Vagina (tissue), 2 donors: ENCODE results near the gene ABTB2. TPM values are rescaled to one million over a fixed set of nuclear protein-coding genes. Genes with fewer than 3 reads are reported as not detected.
A peak's percentile ranks its signal among the peaks of the same experiment; 100 is the strongest.

Experiments used
- DNase-seq, 2 donors: peaks; one replicate each; pipeline ENCODE4 v3.0.0-alpha.2; 2017; ENCODE audit errors: extremely low spot score in 2 of 2
- H3K27ac ChIP-seq: fragments of 200-600 bp; sonication (generic); one replicate; pipeline ENCODE4 v1.5.1; 2019
- H3K27me3 ChIP-seq: fragments of 200-600 bp; sonication (generic); one replicate; pipeline ENCODE4 v1.5.1; 2019
- H3K36me3 ChIP-seq, 2 donors: fragments of 200-600 bp; sonication (generic); one replicate each; pipeline ENCODE4 v1.5.1; 2017 to 2019
- H3K4me1 ChIP-seq: fragments of 200-600 bp; sonication (generic); one replicate; pipeline ENCODE4 v1.5.1; 2019
- H3K4me3 ChIP-seq, 2 donors: fragments of 200-600 bp; sonication (generic); 1 replicate in 1 of 2; 2 replicates in 1 of 2; pipeline ENCODE4 v1.5.1; 2016 to 2019
- H3K9me3 ChIP-seq: fragments of 200-600 bp; sonication (generic); one replicate; pipeline ENCODE4 v1.5.1; 2019
- POLR2A ChIP-seq, 2 donors: fragments of 450-650 bp; IDR thresholded peaks; one replicate each; pipeline ENCODE4 v1.6.1; 2017; ENCODE audit warnings: antibody characterized with exemption in 2 of 2, mild to moderate bottlenecking in 2 of 2, moderate library complexity in 2 of 2
- POLR2AphosphoS5 ChIP-seq, 2 donors: sonication (generic); formaldehyde crosslinking; IDR thresholded peaks; one replicate each; pipeline ENCODE4 v1.9.0; 2017; ENCODE audit warnings: antibody characterized with exemption in 2 of 2, mild to moderate bottlenecking in 2 of 2, low read depth in 1 of 2; ENCODE audit not compliant: insufficient read depth in 1 of 2
- intact Hi-C: fragments of 100-400 bp; cut with DNase I; formaldehyde crosslinking; loops from one replicate; pipeline ENCODE4 v1.15.1; 2023
- total RNA-seq: library from RNA; depleted of rRNA; stranded (reverse); fragments of >200 nt; gene quantifications from one replicate; pipeline ENCODE4 v1.2.3, GENCODE V29; 2016
- TF ChIP-seq, protein P1 (sequence below), 3 experiments: fragments of 450-650 bp in 2 of 3; fragments of 200-600 bp in 1 of 3; sonication (generic) in 1 of 3; IDR thresholded peaks; one replicate each; pipeline ENCODE4 v1.5.1; 2017 to 2019; ENCODE audit warnings: antibody characterized with exemption in 3 of 3, mild to moderate bottlenecking in 2 of 3, moderate library complexity in 2 of 3

Gene ABTB2
- total RNA-seq, 1 donor from 2014 or later = 10.8 TPM

DNA sequence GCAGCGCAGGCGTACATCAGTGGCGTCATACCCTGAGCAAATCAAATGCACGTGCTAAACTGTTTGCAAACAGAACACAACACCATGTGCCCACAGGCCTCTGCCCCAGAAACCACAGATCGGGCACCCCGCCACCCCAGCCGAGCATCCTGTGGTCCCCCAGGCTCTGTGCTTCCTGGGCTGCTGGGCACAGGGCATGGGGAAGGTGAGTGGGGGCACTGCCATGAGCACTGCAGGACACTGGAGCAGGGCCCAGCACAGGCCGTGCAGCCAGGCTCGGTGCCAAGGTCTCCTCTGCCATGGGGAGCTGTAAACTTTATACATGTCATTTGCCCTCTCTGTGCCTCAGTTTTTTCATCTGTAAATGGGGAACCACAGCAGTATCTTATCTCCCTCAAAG is 189.8 kb downstream of the ABTB2 start:
- H3K27me3 ChIP-seq = no peaks in the 10 kb centered on the region
- H3K4me1 ChIP-seq = peaks cover 22% of the 10 kb centered on the region
- H3K4me3 ChIP-seq = no peak overlapping the region
- TF ChIP-seq POLR2AphosphoS5 (IDR thresholded peaks at IDR 0.05; ENCODE audit: insufficient read depth in 1 of 2, low read depth in 1 of 2) = no peak
- TF ChIP-seq, protein P1, sequence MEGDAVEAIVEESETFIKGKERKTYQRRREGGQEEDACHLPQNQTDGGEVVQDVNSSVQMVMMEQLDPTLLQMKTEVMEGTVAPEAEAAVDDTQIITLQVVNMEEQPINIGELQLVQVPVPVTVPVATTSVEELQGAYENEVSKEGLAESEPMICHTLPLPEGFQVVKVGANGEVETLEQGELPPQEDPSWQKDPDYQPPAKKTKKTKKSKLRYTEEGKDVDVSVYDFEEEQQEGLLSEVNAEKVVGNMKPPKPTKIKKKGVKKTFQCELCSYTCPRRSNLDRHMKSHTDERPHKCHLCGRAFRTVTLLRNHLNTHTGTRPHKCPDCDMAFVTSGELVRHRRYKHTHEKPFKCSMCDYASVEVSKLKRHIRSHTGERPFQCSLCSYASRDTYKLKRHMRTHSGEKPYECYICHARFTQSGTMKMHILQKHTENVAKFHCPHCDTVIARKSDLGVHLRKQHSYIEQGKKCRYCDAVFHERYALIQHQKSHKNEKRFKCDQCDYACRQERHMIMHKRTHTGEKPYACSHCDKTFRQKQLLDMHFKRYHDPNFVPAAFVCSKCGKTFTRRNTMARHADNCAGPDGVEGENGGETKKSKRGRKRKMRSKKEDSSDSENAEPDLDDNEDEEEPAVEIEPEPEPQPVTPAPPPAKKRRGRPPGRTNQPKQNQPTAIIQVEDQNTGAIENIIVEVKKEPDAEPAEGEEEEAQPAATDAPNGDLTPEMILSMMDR (IDR thresholded peaks at IDR 0.05) = no peak
- no peak for TF ChIP-seq POLR2A (IDR thresholded peaks at IDR 0.05)
- no peak for DNase-seq
- no peaks in the 10 kb centered on the region for H3K36me3 ChIP-seq
- intact Hi-C loops = no loop called here
- H3K9me3 ChIP-seq = no peaks in the 10 kb centered on the region
- H3K27ac ChIP-seq = peak overlapping the region; percentile 10

DNA sequence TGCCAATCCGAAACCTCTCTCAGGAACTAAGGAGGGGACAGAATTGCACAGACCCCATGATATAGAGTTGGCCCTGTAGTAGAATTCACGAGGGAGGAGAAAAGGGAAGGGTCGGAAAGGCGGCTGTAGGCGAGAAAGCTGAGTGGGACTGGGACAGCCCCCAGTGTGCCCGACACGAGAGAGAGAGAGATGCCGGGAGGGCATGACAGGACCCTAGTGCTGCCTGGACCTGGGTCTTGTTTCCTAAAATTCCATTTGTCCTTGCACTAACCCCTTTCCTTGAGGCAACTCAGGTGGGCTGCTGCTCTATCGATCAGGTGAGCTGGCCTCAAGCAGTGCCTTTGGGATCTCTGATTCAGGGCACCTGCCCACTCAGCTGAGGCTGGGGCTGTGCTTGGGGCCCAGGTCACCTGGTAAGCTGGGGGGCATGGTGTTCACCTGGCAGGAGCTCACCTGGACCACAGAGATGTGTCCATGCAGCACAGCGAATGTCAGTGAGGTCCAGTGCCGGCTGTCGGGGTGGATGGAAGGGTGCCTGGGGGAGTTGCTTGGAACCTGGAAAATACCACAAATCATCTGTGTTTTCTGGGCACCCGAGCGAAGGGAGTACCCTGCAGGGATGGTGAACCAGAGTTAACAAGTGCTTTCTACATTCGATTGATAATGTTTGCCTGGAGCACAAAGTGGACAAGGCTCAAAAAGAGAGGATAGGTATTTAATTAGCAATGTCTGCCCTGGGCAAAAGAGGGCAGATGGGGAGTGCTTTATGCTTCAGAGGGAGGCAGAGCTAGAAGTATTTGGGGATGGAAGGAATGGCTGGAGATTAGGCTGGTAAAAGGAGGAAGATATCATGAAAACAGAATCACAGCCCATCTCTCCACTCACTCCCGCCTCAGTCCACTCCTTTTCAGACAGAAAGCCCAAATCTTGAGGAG is 190.7 kb downstream of the ABTB2 start:
- Histone ChIP-seq H3K9me3 (no peaks in the 10 kb centered on the region), H3K27me3 (no peaks in the 10 kb centered on the region), H3K4me1 (peaks cover 22% of the 10 kb centered on the region), H3K36me3 (no peaks in the 10 kb centered on the region), H3K4me3 (no peak overlapping the region), H3K27ac (no peak overlapping the region)
- TF ChIP-seq POLR2A (IDR thresholded peaks at IDR 0.05) (no peak), POLR2AphosphoS5 (IDR thresholded peaks at IDR 0.05; ENCODE audit: insufficient read depth in 1 of 2, low read depth in 1 of 2) (no peak)
- TF ChIP-seq, protein P1 (IDR thresholded peaks at IDR 0.05) = no peak
- intact Hi-C loops = no loop called here
- no peak for DNase-seq

DNA sequence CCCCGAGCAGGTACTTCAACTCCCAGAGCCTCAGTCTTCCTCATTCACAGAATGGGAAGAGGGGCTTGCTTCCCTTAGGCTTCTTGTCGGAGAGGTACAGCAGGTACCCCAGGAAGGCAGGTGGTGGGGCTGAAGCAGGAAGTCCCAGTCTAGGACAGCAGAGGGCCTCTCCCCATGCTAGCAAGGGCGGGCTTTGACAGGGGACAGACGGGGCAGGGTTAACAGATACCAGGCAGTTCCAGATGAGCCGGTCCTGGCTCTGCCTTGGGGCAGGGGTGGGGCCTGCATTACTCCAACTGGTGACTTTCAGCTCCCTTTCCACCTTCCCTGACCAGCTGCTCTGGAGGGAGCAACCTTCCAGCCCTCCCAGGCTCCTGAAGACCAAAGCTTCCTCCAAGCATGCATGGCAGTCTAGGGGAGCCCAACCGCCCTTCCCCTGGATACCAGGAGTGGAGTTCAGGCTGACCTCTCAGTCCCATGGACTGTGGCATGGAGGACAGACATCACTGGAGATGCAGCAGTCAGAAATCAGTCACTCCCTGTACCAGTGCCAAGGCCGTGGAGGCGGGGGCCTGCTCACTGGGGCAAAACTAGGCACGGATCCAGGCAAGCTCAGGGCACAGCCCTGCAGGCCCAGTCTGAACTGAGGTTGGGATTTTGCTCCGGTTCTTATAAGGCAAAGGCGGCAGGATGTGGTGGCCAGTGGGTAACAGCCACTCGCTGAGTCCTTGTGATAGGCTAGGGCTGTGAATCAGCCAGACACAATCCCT is 191.8 kb downstream of the ABTB2 start:
- Histone ChIP-seq H3K27ac (no peak overlapping the region), H3K36me3 (no peaks in the 10 kb centered on the region), H3K4me3 (no peak overlapping the region), H3K27me3 (no peaks in the 10 kb centered on the region), H3K4me1 (peaks cover 22% of the 10 kb centered on the region), H3K9me3 (no peaks in the 10 kb centered on the region)
- TF ChIP-seq POLR2AphosphoS5 (IDR thresholded peaks at IDR 0.05; ENCODE audit: insufficient read depth in 1 of 2, low read depth in 1 of 2) (no peak), POLR2A (IDR thresholded peaks at IDR 0.05) (no peak)
- TF ChIP-seq, protein P1 (IDR thresholded peaks at IDR 0.05) = no peak
- intact Hi-C loops = no loop called here
- no peak for DNase-seq

DNA sequence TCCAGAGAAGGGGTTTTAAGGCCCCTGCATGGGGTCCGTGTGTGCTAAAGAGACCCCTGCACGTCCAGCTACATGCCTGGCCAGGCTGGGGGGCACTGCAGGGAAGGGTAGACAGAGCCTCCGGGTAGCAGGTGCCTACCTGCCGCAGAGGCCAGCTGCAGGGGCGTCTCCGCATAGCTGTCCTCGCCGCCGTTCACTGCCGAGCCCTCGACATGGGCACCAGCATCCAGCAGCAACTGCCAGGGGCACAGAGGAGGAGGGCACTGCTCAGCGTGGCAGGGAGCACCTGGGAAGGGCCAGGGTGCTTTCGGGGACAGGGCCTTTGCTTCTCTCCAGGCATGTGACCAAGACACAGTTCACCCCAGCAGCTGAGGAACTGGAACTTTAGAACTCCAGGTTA is 192.7 kb downstream of the ABTB2 start:
- intact Hi-C loops = no loop called here
- no peak overlapping the region for H3K4me3 ChIP-seq
- H3K4me1 ChIP-seq = peaks cover 22% of the 10 kb centered on the region
- H3K36me3 ChIP-seq = peaks cover 0 to under 1% of the 10 kb centered on the region in 2 donors
- TF ChIP-seq POLR2AphosphoS5 (IDR thresholded peaks at IDR 0.05; ENCODE audit: insufficient read depth in 1 of 2, low read depth in 1 of 2) (no peak), POLR2A (IDR thresholded peaks at IDR 0.05) (no peak)
- TF ChIP-seq, protein P1 (IDR thresholded peaks at IDR 0.05) = no peak
- H3K9me3 ChIP-seq = no peaks in the 10 kb centered on the region
- no peak overlapping the region for H3K27ac ChIP-seq
- DNase-seq = no peak
- no peaks in the 10 kb centered on the region for H3K27me3 ChIP-seq
